ENCODE measurements around the gene CDH3. TPM values are rescaled to one million over a fixed set of nuclear protein-coding genes. Genes with fewer than 3 reads are reported as not detected.

The CDH3 gene
- total RNA-seq, 1 donor from 2014 or later = not detected

DNA sequence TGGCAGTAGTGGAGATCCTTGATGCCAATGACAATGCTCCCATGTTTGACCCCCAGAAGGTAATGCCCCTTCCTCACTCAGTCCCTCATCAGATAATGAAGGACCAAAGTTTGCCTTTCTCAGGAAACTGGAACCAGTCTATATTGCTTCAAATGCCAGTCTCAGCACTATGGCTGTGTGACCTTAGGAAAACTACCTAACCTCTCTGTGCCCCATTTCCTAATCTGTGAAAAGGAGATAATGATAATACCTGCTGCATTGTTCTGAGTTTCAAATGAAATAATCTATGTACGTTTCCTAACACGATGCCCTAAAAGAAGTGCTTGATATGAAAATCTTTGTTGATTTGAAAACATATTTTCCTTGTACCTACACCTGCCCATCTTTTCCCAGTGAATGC, 35.9 kb downstream of the CDH3 start:
- Mint-ChIP-seq H3K36me3 (ENCODE audit: low read depth) (no peaks in the 10 kb centered on the region), H3K4me3 (no peak overlapping the region), H3K27ac (no peak overlapping the region), H3K9me3 (no peaks in the 10 kb centered on the region), H3K4me1 (no peaks in the 10 kb centered on the region), H3K27me3 (peaks cover 9% of the 10 kb centered on the region)
- intact Hi-C loops (cut with micrococcal nuclease) = no loop called here
- no peak for ATAC-seq (ENCODE audit: low read depth)
- POLR2A ChIA-PET = no interaction called here
- CTCF ChIA-PET = no interaction called here
- TF ChIP-seq, protein P1, sequence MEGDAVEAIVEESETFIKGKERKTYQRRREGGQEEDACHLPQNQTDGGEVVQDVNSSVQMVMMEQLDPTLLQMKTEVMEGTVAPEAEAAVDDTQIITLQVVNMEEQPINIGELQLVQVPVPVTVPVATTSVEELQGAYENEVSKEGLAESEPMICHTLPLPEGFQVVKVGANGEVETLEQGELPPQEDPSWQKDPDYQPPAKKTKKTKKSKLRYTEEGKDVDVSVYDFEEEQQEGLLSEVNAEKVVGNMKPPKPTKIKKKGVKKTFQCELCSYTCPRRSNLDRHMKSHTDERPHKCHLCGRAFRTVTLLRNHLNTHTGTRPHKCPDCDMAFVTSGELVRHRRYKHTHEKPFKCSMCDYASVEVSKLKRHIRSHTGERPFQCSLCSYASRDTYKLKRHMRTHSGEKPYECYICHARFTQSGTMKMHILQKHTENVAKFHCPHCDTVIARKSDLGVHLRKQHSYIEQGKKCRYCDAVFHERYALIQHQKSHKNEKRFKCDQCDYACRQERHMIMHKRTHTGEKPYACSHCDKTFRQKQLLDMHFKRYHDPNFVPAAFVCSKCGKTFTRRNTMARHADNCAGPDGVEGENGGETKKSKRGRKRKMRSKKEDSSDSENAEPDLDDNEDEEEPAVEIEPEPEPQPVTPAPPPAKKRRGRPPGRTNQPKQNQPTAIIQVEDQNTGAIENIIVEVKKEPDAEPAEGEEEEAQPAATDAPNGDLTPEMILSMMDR (IDR thresholded peaks at IDR 0.05) = no peak
- DNase-seq = no peak

DNA sequence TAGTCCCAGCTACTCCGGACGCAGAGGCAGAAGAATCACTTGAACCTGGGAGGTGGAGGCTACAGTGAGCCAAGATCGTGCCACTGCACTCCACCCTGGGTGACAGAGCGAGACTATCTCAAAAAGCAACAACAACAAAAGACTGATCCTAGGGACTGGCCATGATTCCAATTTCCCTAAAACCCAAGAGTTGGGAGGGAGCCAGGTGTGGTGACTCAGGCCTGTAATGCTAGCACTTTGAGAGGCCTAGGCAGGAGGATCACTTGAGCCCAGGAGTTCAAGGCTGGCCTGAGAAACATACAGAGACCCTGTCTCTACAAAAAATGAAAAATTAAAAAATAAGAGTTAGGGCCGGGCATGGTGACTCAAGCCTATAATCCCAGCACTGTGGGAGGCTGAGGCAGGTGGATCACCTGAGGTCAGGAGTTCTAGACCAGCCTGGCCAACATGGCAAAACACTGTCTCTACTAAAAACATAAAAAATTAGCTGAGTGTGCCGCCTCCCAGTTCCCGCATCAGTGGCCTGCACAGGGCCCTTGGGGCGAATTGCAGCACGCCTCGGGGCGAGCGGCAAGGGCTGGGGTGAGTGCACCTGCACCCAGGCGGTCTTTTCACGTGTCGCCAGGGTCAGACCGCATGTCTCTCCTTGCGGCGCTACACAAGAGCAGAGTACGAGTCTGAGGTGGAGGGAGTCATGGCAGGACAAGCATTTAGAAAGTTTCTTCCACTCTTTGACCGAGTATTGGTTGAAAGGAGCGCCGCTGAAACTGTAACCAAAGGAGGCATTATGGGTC, 40.8 kb downstream of the CDH3 start:
- H3K9me3 Mint-ChIP-seq = no peaks in the 10 kb centered on the region
- intact Hi-C loops (cut with micrococcal nuclease) = no loop called here
- ChIA-PET CTCF (no interaction called here), POLR2A (interaction anchor here (0.6 kb wide), 1 partner anchor 15 kb away, joined by 6 read pairs; no protein-coding TSS in a partner anchor)
- TF ChIP-seq, protein P1 (IDR thresholded peaks at IDR 0.05) = no peak
- H3K36me3 Mint-ChIP-seq (ENCODE audit: low read depth) = no peaks in the 10 kb centered on the region
- H3K4me1 Mint-ChIP-seq = no peaks in the 10 kb centered on the region
- ATAC-seq (ENCODE audit: low read depth) (no peak), DNase-seq (no peak)
- H3K27ac Mint-ChIP-seq = no peak overlapping the region
- H3K27me3 Mint-ChIP-seq = no peaks in the 10 kb centered on the region
- no peak overlapping the region for H3K4me3 Mint-ChIP-seq

- Mint-ChIP-seq H3K9me3 (no peaks in the 10 kb centered on the region), H3K4me1 (no peaks in the 10 kb centered on the region), H3K36me3 (ENCODE audit: low read depth) (no peaks in the 10 kb centered on the region), H3K27ac (no peak overlapping the region), H3K27me3 (no peaks in the 10 kb centered on the region), H3K4me3 (no peak overlapping the region)
- no peak for ATAC-seq (ENCODE audit: low read depth)
- TF ChIP-seq, protein P1 (IDR thresholded peaks at IDR 0.05) = no peak
- intact Hi-C loops (cut with micrococcal nuclease) = no loop called here
- POLR2A ChIA-PET = interaction anchor here (0.6 kb wide), 1 partner anchor 16 kb away, joined by 6 read pairs; no protein-coding TSS in a partner anchor
- DNase-seq = no peak
- CTCF ChIA-PET = no interaction called here
Observed at GRCh38 chr16:68686905-68687304, 41.8 kb downstream of the CDH3 start.

DNA sequence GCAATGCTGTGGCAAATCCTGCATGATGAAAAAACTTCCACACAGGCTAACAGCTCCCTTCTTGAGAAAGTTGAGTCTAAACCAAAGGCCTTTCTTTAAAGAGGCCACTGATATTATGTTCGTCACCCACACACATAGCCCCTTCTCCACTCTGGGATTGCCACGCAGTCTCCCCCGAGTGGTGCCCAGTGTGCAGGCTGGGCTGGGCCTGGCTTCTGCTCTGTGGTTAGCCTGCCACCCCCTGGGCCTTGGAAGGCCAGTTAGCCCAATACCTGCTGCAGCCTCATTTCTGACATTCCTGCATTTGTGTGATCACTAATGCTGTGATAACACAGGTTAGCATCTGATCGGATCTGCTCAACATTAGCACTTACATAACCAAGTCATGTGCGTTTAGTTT, 44.8 kb downstream of the CDH3 start:
- TF ChIP-seq, protein P1 (IDR thresholded peaks at IDR 0.05) = no peak
- no peak overlapping the region for H3K27ac Mint-ChIP-seq
- CTCF ChIA-PET = no interaction called here
- intact Hi-C loops (cut with micrococcal nuclease) = no loop called here
- DNase-seq (no peak), ATAC-seq (ENCODE audit: low read depth) (no peak)
- peaks cover 4% of the 10 kb centered on the region for H3K27me3 Mint-ChIP-seq
- H3K4me1 Mint-ChIP-seq = no peaks in the 10 kb centered on the region
- POLR2A ChIA-PET = interaction anchor here (0.7 kb wide), 1 partner anchor 1011 kb away, joined by 3 read pairs; no protein-coding TSS in a partner anchor
- no peaks in the 10 kb centered on the region for H3K36me3 Mint-ChIP-seq (ENCODE audit: low read depth)
- H3K4me3 Mint-ChIP-seq = no peak overlapping the region
- no peaks in the 10 kb centered on the region for H3K9me3 Mint-ChIP-seq

DNA sequence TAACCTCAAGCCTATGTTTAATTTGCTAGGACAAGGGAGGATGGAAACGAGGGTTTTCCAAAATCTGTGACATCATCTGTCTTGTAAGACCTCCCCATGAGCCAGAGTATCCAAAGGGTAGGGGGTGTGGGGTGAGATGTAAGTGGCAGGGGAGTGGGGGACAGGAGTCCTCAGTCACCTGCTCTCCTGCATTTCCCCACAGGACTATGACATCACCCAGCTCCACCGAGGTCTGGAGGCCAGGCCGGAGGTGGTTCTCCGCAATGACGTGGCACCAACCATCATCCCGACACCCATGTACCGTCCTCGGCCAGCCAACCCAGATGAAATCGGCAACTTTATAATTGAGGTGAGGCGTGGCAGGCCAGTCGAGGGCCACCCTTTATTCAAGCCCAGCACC, 50.5 kb downstream of the CDH3 start:
- no peaks in the 10 kb centered on the region for H3K36me3 Mint-ChIP-seq (ENCODE audit: low read depth)
- TF ChIP-seq, protein P1 (IDR thresholded peaks at IDR 0.05) = no peak
- ChIA-PET CTCF (no interaction called here), POLR2A (no interaction called here)
- H3K27me3 Mint-ChIP-seq = peaks cover 4% of the 10 kb centered on the region
- H3K9me3 Mint-ChIP-seq = no peaks in the 10 kb centered on the region
- intact Hi-C loops (cut with micrococcal nuclease) = no loop called here
- DNase-seq (no peak), ATAC-seq (ENCODE audit: low read depth) (no peak)
- H3K4me1 Mint-ChIP-seq = no peaks in the 10 kb centered on the region
- H3K4me3 Mint-ChIP-seq = no peak overlapping the region
- H3K27ac Mint-ChIP-seq = no peak overlapping the region

All from activated B cell treated with CpG ODN at 0.5 μM for 24 hours (primary cell).